Fibroblast of the aortic adventitia (primary cell): ENCODE data around the gene SLC27A1. TPM values are rescaled to one million over a fixed set of nuclear protein-coding genes. Genes with fewer than 3 reads are reported as not detected.

Source experiments
- DNase-seq: peaks from one replicate; pipeline ENCODE4 v3.0.0-alpha.2; 2010; ENCODE audit warnings: low read depth
- H3K4me3 ChIP-seq: 2 replicates; pipeline ENCODE4 v1.5.1; 2011; ENCODE audit warnings: low read depth, mild to moderate bottlenecking, control low read depth, low read length, moderate library complexity
- CTCF ChIP-seq: IDR thresholded peaks from 2 replicates; pipeline ENCODE4 v1.5.1; 2011; ENCODE audit warnings: mild to moderate bottlenecking, low read length, control low read depth, inconsistent platforms; ENCODE audit not compliant: insufficient read depth
- total RNA-seq: library from RNA; depleted of rRNA; stranded (reverse); fragments of >200 nt; gene quantifications from 2 replicates; pipeline ENCODE4 v1.2.3, GENCODE V29; 2012; ENCODE audit warnings: low replicate concordance

SLC27A1 gene
- total RNA-seq, 1 donor = 11.4 TPM

GRCh38 chr19:17457616-17458015 lies 12.7 kb upstream of the SLC27A1 start:
- H3K4me3 ChIP-seq = no peak overlapping the region
- TF ChIP-seq CTCF = no peak
- no peak for DNase-seq

DNA sequence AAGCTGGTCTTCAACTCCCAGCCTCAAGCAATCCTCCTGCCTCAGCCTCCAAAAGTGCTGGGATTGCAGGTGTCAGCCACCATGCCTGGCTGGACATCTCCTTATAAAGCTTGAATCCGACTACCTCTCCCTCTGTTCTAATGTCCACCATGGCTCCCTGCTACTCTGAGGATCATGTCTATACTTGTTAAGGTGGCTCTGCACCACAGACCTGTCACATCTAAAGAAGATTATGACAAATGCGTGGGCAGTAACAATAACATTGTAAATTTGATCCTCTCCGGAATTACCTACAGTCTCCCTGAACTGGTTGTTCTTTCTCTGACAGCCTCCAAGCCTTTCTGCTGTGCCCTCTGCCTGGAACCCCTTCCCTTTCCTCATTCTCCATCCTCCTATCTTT lies 11.4 kb upstream of the SLC27A1 start:
- no peak overlapping the region for H3K4me3 ChIP-seq
- DNase-seq = no peak
- no peak for TF ChIP-seq CTCF

- TF ChIP-seq CTCF = no peak
- H3K4me3 ChIP-seq = no peak within 1 kb of the TSS
- no peak for DNase-seq
Measured at GRCh38 chr19:17460372-17461230, 9.7 kb upstream of the SLC27A1 start, which contains the start of gene NXNL1. TSS of gene NXNL1 (minus strand) at chr19:17460926. CDS start at chr19:17460869, 57 bp downstream.

- DNase-seq = no peak
- no peak overlapping the region for H3K4me3 ChIP-seq
- TF ChIP-seq CTCF = no peak
Measured at GRCh38 chr19:17466487-17466850, 3.9 kb upstream of the SLC27A1 start.

DNA sequence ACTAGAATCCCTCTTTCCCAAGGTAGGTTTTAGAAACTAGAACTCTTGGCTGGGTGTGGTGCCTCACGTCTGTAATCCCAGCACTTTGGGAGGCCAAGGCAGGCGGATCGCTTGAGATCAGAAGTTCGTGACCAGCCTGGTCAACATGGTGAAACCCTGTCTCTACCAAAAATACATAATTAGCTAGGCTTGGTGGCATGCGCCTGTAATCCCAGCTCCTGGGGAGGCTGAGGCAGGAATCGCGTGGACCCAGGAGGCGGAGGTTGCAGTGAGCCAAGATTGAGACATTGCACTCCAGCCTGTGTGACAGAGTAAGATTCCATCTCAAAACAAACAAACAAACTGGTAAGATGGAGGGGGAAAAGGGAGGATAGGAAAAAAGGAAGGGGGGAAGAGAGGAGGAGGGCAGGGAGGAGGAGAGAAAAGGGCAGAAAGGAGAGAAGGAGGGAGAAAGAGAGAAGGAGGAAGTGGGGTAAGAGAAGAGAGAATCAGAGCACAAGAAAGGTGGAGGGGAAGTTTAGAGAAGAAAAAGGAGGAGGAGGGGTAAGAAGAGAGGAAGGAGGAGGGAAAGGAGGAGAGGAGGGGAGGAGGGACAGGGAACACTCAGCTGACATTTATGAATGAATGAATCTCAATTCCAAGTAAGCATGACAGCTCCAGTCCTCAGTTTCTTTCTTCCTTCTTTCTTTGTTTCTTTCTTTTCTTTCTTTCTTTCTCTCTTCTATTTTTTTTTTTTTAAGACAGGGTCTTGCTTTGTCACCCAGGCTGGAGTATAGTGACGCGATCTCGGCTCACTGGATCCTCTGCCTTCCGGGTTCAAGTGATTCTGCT lies 2.6 kb upstream of the SLC27A1 start:
- no peak for DNase-seq
- no peak for TF ChIP-seq CTCF
- no peak overlapping the region for H3K4me3 ChIP-seq

DNA sequence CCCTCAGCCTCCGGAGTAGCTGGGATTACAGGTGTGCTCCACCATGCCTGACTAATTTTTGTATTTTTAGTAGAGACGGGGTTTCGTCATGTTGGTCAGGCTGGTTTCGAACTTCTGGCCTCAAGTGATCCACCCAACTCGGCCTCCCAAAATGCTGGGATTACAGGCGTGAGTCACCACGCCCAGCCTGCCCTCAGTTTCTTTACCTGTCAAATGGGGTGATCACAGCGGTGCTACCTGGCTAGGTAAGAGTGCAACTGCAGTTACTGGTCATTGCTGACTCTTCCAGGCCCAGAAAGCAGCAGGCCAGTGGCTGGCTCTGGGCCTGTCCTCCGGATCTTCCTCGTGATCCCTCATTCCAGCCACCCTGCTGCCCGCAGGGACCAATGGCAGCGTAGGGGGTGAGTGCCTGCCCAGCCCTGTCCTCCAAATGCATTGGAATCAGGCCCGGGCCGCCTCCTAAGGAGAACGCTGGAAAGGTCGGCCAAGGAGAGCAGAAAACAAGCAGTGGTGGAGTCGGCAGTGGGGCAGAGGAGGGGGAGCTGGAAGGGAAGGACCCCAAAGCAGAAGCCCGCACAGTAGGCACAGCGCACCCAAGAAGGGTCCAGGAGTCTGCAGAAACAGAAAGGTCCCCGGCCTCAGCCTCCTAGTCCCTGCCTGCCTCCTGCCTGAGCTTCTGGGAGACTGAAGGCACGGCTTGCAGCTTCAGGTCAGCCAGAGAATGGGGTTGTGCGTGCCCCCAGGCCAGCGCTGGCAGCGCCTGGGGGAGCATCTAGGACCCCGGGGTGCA lies 1.8 kb upstream of the SLC27A1 start:
- peak overlapping the region; percentile 59 for H3K4me3 ChIP-seq
- DNase-seq = peak; percentile 47
- TF ChIP-seq CTCF = no peak
